HCT116 (cell line): ENCODE data around the gene ADAP2. TPM values are rescaled to one million over a fixed set of nuclear protein-coding genes. Genes with fewer than 3 reads are reported as not detected.
"Not testable (repeated sequence)": the region's sequence is repeated elsewhere in the genome, so short reads cannot be mapped to it uniquely, and the experiment has no call there.

ENCODE experiments used
- ATAC-seq: fragments of 200-7000 bp; cut with Tn5 transposase; 2 replicates; pipeline ENCODE4 v1.9.1; 2020; ENCODE audit warnings: mild to moderate bottlenecking, moderate library complexity
- BruUV-seq: library from RNA; stranded (reverse); fragments of 400-500 nt; replicated peaks from 2 replicates; lab custom pipeline; 2021; lab: Mats Ljungman, UMichigan
- CTCF ChIA-PET: fragments of 300-600 bp; sonication (Branson Sonifier 250); formaldehyde crosslinking; loops from one replicate; lab custom pipeline; 2021; ENCODE audit warnings: antibody characterized with exemption; lab: Charles Lee
- POLR2A ChIA-PET: fragments of 300-600, 350-600 bp; sonication (Branson Sonifier 250); formaldehyde crosslinking; loops from one replicate; lab custom pipeline; 2021; ENCODE audit warnings: antibody characterized with exemption; lab: Charles Lee
- RAD21 ChIA-PET, 2 experiments: fragments of 300-600 bp; sonication (Branson Sonifier 250); formaldehyde crosslinking; loops; one replicate each; lab custom pipeline; 2023; ENCODE audit warnings: low total read pairs in 2 of 2; ENCODE audit not compliant: uncharacterized antibody in 2 of 2, unreplicated experiment in 2 of 2, low non-redundant PET in 1 of 2; lab: Charles Lee
- DNase-seq: peaks from one replicate; pipeline ENCODE4 v3.0.0-alpha.2; 2010; ENCODE audit warnings: low read depth, low spot score
- H2AFZ ChIP-seq: fragments of 200-600 bp; shearing (Covaris generic), sonication (generic); 2 replicates; pipeline ENCODE4 v1.6.1; 2017; ENCODE audit warnings: low read depth, mixed run types, mixed read lengths, antibody characterized with exemption, low read length; ENCODE audit not compliant: poor library complexity, severe bottlenecking
- H3K27ac ChIP-seq: 2 replicates; pipeline ENCODE4 v1.5.1; 2012; ENCODE audit warnings: low read depth, low read length
- H3K27me3 ChIP-seq: fragments of 200-600 bp; sonication (generic); 2 replicates; pipeline ENCODE4 v1.6.1; 2016; ENCODE audit warnings: mixed run types, low read length, mixed read lengths; ENCODE audit not compliant: insufficient read depth
- H3K36me3 ChIP-seq, 2 experiments: fragments of 200-500 bp in 1 of 2; fragments of 200-600 bp in 1 of 2; sonication (Bioruptor generic) in 1 of 2; sonication (generic) in 1 of 2; 2 replicates each; pipeline versions ENCODE4 v1.5.1 to v1.6.1; 2014 to 2016; ENCODE audit warnings: low read length in 2 of 2, inconsistent platforms in 1 of 2, mixed read lengths in 1 of 2, mixed run types in 1 of 2; ENCODE audit not compliant: insufficient read depth in 2 of 2, control insufficient read depth in 1 of 2
- H3K4me1 ChIP-seq, 2 experiments: fragments of 200-600 bp in 1 of 2; sonication (generic) in 1 of 2; 2 replicates each; pipeline versions ENCODE4 v1.5.1 to v1.6.1; 2012 to 2017; ENCODE audit warnings: low read length in 2 of 2, inconsistent platforms in 1 of 2, mild to moderate bottlenecking in 1 of 2, mixed read lengths in 1 of 2, mixed run types in 1 of 2, moderate library complexity in 1 of 2; ENCODE audit not compliant: insufficient read depth in 2 of 2, control insufficient read depth in 1 of 2
- H3K4me2 ChIP-seq: fragments of 200-600 bp; sonication (generic); 2 replicates; pipeline ENCODE4 v1.6.1; 2017; ENCODE audit warnings: mixed run types, low read length, mixed read lengths
- H3K4me3 ChIP-seq, 2 experiments: fragments of 200-600 bp in 1 of 2; sonication (generic) in 1 of 2; replicated peaks in 1 of 2; 2 replicates each; pipeline ENCODE4 v1.5.1; 2011 to 2016; ENCODE audit warnings: low read length in 2 of 2, control low read depth in 1 of 2, low read depth in 1 of 2, mild to moderate bottlenecking in 1 of 2, mixed read lengths in 1 of 2, mixed run types in 1 of 2
- H3K79me2 ChIP-seq: fragments of 200-600 bp; sonication (generic); 2 replicates; pipeline ENCODE4 v1.6.1; 2017; ENCODE audit warnings: mild to moderate bottlenecking, mixed run types, low read length, moderate library complexity, mixed read lengths; ENCODE audit not compliant: insufficient read depth
- H3K9ac ChIP-seq: fragments of 200-600 bp; sonication (generic); 2 replicates; pipeline ENCODE4 v1.6.1; 2016; ENCODE audit warnings: low read length, mixed read lengths
- H3K9me2 ChIP-seq: fragments of 200-600 bp; sonication (generic), shearing (Covaris generic); 2 replicates; pipeline ENCODE4 v1.6.1; 2017; ENCODE audit warnings: mixed run types, mild to moderate bottlenecking, moderate library complexity; ENCODE audit not compliant: insufficient read depth
- H3K9me3 ChIP-seq, 2 experiments: fragments of 200-500 bp in 1 of 2; fragments of 200-600 bp in 1 of 2; sonication (Bioruptor generic) in 1 of 2; sonication (generic) in 1 of 2; 2 replicates each; pipeline ENCODE4 v1.6.1; 2014 to 2017; ENCODE audit warnings: low read length in 2 of 2, mixed read lengths in 2 of 2, inconsistent platforms in 1 of 2, low read depth in 1 of 2, mild to moderate bottlenecking in 1 of 2, mixed run types in 1 of 2, moderate library complexity in 1 of 2; ENCODE audit not compliant: control insufficient read depth in 1 of 2, insufficient read depth in 1 of 2
- H4K20me1 ChIP-seq: fragments of 200-600 bp; sonication (generic), shearing (Covaris generic); 2 replicates; pipeline ENCODE4 v1.6.1; 2017; ENCODE audit warnings: mixed run types, mild to moderate bottlenecking, moderate library complexity; ENCODE audit not compliant: insufficient read depth
- CBX3 ChIP-seq: IDR thresholded peaks from 2 replicates; pipeline ENCODE4 v1.6.1; 2012; ENCODE audit warnings: low read depth
- CEBPB ChIP-seq: IDR thresholded peaks from 2 replicates; pipeline ENCODE4 v1.6.1; 2012; ENCODE audit warnings: low read depth
- EGR1 ChIP-seq: IDR thresholded peaks from 2 replicates; pipeline ENCODE4 v1.6.1; 2012; ENCODE audit warnings: low read depth
- EZH2 ChIP-seq: fragments of 200-600 bp; sonication (generic); IDR thresholded peaks from 2 replicates; pipeline ENCODE4 v1.6.1; 2017; ENCODE audit warnings: antibody characterized with exemption, mixed run types
- EZH2phosphoT487 ChIP-seq: fragments of 200-600 bp; IDR thresholded peaks from 2 replicates; pipeline ENCODE4 v1.6.1; 2018; ENCODE audit warnings: antibody characterized with exemption, borderline replicate concordance
- JUND ChIP-seq: IDR thresholded peaks from 2 replicates; pipeline ENCODE4 v1.6.1; 2012
- POLR2A ChIP-seq: IDR thresholded peaks from 2 replicates; pipeline ENCODE4 v1.7.0; 2011; ENCODE audit warnings: borderline replicate concordance; ENCODE audit not compliant: insufficient read depth, insufficient read length; ENCODE audit errors: extremely low read depth
- POLR2AphosphoS5 ChIP-seq: IDR thresholded peaks from 2 replicates; pipeline ENCODE4 v1.6.1; 2011; ENCODE audit warnings: mild to moderate bottlenecking, low read depth, low read length, moderate library complexity
- RAD21 ChIP-seq: IDR thresholded peaks from 2 replicates; pipeline ENCODE4 v1.6.1; 2012; ENCODE audit warnings: low read depth, mild to moderate bottlenecking
- SIN3A ChIP-seq: IDR thresholded peaks from 2 replicates; pipeline ENCODE4 v1.6.1; 2012; ENCODE audit warnings: low read depth
- SP1 ChIP-seq: IDR thresholded peaks from 2 replicates; pipeline ENCODE4 v1.6.1; 2012; ENCODE audit warnings: low read depth
- TCF7L2 ChIP-seq: IDR thresholded peaks from 2 replicates; pipeline ENCODE4 v1.7.0; 2011; ENCODE audit warnings: borderline replicate concordance, inconsistent platforms; ENCODE audit not compliant: insufficient read depth, insufficient read length; ENCODE audit errors: extremely low read depth
- YY1 ChIP-seq: IDR thresholded peaks from 2 replicates; pipeline ENCODE4 v1.6.1; 2011; ENCODE audit warnings: low read length, low read depth, moderate library complexity, mild to moderate bottlenecking; ENCODE audit not compliant: insufficient replicate concordance; ENCODE audit errors: extremely low read depth
- ZFX ChIP-seq: fragments of 450-650 bp; IDR thresholded peaks from 2 replicates; pipeline ENCODE4 v1.6.1; 2017
- intact Hi-C: fragments of 100-400 bp; cut with micrococcal nuclease; formaldehyde crosslinking; loops from 2 replicates; pipeline ENCODE4 v1.10.0; 2022
- total RNA-seq: library from RNA; stranded (reverse); gene quantifications from one replicate; pipeline ENCODE4 v1.2.1, GENCODE V29; 2021; ENCODE audit not compliant: unreplicated experiment
- TF ChIP-seq, protein P1 (sequence below): IDR thresholded peaks from 2 replicates; pipeline ENCODE4 v1.6.1; 2012

ADAP2 gene
- total RNA-seq, 1 experiment from 2014 or later, result 17.2 TPM

DNA sequence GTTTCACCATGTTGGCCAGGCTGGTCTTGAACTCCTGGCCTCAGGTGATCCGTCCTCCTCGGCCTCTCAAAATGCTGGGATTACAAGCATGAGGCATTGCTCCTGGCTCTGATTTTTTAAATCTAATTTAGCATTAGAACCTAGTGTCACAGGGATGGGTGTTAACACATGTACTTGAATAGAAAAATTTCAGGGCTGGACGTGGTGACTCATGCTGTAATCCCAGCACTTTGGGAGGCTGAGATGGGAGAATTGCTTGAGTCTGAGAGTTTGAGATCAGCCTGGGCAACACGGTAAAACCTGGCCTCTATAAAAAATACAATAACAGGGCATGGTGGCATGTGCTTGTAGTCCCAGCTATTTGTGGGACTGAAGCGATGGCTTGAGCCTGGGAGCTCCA is 43.1 kb downstream of the ADAP2 start:
- no peaks in the 10 kb centered on the region for H3K27me3 ChIP-seq
- no TSS peak for BruUV-seq
- POLR2A ChIA-PET, result no interaction called here
- no peak for DNase-seq
- H3K4me3 ChIP-seq, result no peak overlapping the region
- H3K9ac ChIP-seq, result no peak overlapping the region
- H4K20me1 ChIP-seq, result no peaks in the 10 kb centered on the region
- ATAC-seq, result no peak
- no peaks in the 10 kb centered on the region for H3K36me3 ChIP-seq
- CTCF ChIA-PET, result no interaction called here
- H3K9me3 ChIP-seq, result no peaks in the 10 kb centered on the region
- intact Hi-C loops, result no loop called here
- H3K27ac ChIP-seq, result no peak overlapping the region
- no peak overlapping the region for H3K4me2 ChIP-seq
- H2AFZ ChIP-seq, result no peak overlapping the region
- peaks cover 0 to 6% of the 10 kb centered on the region in 2 experiments; a peak in 2 of 4 replicates for H3K4me1 ChIP-seq
- no peaks in the 10 kb centered on the region for H3K79me2 ChIP-seq
- no peak for TF ChIP-seq ZFX
- RAD21 ChIA-PET, result no interaction called here
- H3K9me2 ChIP-seq, result no peaks in the 10 kb centered on the region

DNA sequence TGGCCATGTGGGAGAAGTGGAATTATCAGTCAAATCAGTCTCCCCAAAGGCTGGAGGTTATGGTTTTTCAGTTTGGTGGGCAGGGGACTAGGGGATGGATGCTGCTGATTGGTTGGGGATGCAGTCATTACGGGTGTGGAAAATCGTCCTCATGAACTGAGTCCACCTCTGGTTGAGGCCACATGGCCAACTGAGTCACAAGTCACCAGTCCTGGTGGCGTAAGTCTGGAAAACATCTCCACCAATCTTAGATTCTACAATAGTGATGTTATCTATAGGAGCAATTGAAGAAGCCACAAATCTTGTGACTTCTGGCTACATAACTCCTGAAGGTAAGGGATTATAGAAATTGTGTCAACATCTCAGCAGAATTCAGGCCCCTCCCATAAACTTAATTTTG is 43.9 kb downstream of the ADAP2 start:
- Histone ChIP-seq H3K27me3 (no peaks in the 10 kb centered on the region), H3K9me3 (no peaks in the 10 kb centered on the region), H2AFZ (no peak overlapping the region), H4K20me1 (no peaks in the 10 kb centered on the region), H3K27ac (no peak overlapping the region), H3K4me1 (peaks cover 6 to 12% of the 10 kb centered on the region in 2 experiments; a peak in 3 of 4 replicates), H3K4me2 (no peak overlapping the region), H3K9ac (no peak overlapping the region), H3K36me3 (no peaks in the 10 kb centered on the region), H3K4me3 (no peak overlapping the region), H3K79me2 (no peaks in the 10 kb centered on the region), H3K9me2 (no peaks in the 10 kb centered on the region)
- no peak for ATAC-seq
- ChIA-PET POLR2A (no interaction called here), RAD21 (no interaction called here), CTCF (no interaction called here)
- DNase-seq, result no peak
- TF ChIP-seq SIN3A, result no peak
- TF ChIP-seq POLR2A, result no peak
- TF ChIP-seq TCF7L2, result no peak
- TF ChIP-seq, protein P1, sequence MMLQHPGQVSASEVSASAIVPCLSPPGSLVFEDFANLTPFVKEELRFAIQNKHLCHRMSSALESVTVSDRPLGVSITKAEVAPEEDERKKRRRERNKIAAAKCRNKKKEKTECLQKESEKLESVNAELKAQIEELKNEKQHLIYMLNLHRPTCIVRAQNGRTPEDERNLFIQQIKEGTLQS, result no peak
- TF ChIP-seq CBX3, result no peak
- TF ChIP-seq RAD21, result no peak
- TF ChIP-seq CEBPB, result no peak
- TF ChIP-seq JUND, result no peak
- TF ChIP-seq POLR2AphosphoS5, result no peak
- TF ChIP-seq SP1, result no peak
- TF ChIP-seq EZH2phosphoT487, result no peak
- TF ChIP-seq EZH2, result no peak
- no peak for TF ChIP-seq YY1
- no peak for TF ChIP-seq EGR1
- intact Hi-C loops, result no loop called here
- BruUV-seq, result no TSS peak

DNA sequence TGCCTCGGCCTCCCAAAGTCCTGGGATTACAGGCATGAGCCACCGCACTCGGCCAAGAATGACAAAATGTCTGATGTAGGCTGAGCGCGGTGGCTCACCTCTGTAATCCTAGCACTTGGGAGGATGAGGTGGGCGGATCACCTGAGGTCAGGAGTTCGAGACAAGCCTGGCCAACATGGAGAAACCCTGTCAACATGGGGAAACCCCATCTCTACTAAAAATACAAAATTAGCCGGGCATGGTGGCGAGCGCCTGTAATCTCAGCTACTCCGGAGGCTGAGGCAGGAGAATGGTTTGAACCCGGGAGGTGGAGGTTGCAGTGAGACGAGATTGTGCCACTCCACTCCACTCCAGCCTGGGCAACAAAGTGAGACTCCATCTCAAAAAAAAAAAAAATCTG is 46.2 kb downstream of the ADAP2 start:
- POLR2A ChIA-PET, H3K9ac ChIP-seq, CTCF ChIA-PET, ATAC-seq, RAD21 ChIA-PET, H3K36me3 ChIP-seq, H4K20me1 ChIP-seq, BruUV-seq, H3K4me3 ChIP-seq, H3K9me2 ChIP-seq, intact Hi-C loops, H3K9me3 ChIP-seq, H3K4me2 ChIP-seq, H3K79me2 ChIP-seq, H3K27me3 ChIP-seq, H3K27ac ChIP-seq, H2AFZ ChIP-seq, DNase-seq: not testable (repeated sequence)
- peaks cover 9 to 24% of the 10 kb centered on the region in 2 experiments; a peak in 3 of 4 replicates for H3K4me1 ChIP-seq
